ENCODE data around the gene ARID5B.

The ARID5B gene

GRCh38 chr10:62048470-62048869 is 147.0 kb downstream of the ARID5B start:
- TF ChIP-seq, protein P1, sequence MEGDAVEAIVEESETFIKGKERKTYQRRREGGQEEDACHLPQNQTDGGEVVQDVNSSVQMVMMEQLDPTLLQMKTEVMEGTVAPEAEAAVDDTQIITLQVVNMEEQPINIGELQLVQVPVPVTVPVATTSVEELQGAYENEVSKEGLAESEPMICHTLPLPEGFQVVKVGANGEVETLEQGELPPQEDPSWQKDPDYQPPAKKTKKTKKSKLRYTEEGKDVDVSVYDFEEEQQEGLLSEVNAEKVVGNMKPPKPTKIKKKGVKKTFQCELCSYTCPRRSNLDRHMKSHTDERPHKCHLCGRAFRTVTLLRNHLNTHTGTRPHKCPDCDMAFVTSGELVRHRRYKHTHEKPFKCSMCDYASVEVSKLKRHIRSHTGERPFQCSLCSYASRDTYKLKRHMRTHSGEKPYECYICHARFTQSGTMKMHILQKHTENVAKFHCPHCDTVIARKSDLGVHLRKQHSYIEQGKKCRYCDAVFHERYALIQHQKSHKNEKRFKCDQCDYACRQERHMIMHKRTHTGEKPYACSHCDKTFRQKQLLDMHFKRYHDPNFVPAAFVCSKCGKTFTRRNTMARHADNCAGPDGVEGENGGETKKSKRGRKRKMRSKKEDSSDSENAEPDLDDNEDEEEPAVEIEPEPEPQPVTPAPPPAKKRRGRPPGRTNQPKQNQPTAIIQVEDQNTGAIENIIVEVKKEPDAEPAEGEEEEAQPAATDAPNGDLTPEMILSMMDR (conservative IDR thresholded peaks at IDR 0.05) = no peak
- peak overlapping the region; percentile 61 for H3K27ac ChIP-seq

DNA sequence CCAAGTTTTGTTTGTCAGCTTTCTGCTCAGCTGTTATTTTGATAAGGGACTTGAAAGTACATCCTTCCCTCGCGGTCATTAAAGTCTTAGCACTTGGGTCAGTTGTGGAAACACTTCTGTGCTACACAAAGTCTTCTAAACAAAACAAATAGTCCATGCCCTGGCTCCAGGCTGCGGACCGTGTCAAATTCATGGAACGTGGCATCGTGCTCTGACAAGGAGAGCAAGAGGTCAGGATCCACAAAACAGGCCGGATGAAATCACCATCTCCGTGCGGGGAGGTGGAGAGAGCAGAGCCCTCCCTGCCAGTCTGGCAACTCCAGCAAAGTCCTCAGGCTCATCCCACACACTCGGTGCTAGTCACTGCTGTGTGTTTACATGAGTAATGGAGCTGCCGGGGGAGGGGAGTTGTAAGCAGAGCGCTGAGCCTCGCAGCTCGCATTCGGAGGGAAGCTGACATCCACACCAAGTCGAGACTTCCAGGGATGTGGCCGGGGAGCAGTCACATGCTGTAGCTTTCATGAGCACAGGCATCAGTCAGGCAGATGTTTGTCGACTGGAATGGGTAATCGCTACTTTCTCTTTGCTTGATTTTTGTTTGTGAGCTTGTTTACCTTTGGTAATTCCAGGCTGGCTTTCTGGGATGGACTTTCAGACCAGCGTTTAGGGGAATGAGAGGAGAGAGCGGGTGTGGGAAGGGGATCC is 147.6 kb downstream of the ARID5B start:
- H3K27ac ChIP-seq = peak overlapping the region; percentile 61
- TF ChIP-seq, protein P1 (conservative IDR thresholded peaks at IDR 0.05) = no peak

DNA sequence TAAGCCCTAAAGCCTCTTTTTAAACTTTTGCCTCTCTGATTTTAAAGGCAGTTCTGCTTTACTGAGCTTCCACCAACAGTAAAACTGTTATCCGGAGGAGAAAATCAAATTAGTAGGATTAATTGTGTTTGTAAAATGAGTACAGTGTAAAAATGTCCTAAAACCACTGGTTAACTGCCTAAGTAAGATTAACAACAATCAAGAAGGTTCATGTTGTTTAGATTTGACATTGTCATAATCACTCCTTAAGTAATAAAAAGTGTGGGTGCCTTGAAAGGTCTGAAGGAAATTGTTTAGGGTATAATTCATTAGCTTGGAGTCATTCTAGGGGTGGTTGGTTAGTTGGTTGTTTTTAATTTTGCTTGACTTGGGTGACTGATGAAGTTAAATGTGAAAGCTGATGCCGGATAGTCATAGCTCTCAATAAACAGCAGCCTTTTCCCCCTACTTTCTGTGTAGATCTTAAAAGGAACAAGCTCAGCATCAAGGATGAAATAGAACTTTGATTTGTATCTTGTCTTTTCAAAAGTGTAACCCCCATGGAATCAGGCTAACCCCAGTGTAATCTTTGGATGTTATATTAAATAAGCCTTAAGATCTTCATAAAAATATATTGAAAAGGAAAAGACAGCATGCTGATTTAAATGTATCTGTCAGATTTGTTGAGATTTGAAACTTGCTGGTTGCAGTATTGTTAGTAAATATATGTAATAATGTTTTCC is 148.3 kb downstream of the ARID5B start:
- H3K27ac ChIP-seq = peak overlapping the region; percentile 61
- TF ChIP-seq, protein P1 (conservative IDR thresholded peaks at IDR 0.05) = no peak

- TF ChIP-seq, protein P1 (conservative IDR thresholded peaks at IDR 0.05) = no peak
- H3K27ac ChIP-seq = no peak overlapping the region
Measured at GRCh38 chr10:62050346-62050892, 148.9 kb downstream of the ARID5B start.

DNA sequence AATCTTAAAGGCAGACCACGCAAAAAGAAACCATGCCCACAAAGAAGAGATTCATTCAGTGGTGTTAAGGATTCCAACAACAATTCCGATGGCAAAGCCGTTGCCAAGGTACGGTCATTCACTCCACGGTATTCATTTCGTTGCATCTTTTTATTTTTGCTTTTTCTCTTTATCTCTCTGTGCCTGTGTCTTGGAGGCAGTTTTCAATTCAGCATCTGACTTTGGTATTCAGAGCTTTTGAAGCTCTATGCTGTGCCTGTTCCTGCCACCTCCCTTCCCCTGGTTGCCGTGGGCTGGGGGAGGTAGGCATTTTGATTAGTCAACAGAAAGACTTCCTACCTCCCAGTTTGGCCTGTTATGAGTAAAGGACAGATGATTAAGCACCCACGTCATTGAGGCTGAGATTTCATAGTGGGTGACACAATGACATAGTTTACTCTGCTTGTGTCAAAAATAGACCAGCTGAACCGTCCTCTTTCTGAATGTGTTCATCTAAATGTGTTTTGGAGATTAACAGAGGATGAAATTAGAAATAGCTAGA is 149.5 kb downstream of the ARID5B start:
- H3K27ac ChIP-seq = no peak overlapping the region

GRCh38 chr10:62052276-62052675 is 150.8 kb downstream of the ARID5B start:
- no peak overlapping the region for H3K27ac ChIP-seq
- TF ChIP-seq, protein P1 (conservative IDR thresholded peaks at IDR 0.05) = no peak

More for the DNA sequence above, 149.5 kb downstream of the ARID5B start:
- TF ChIP-seq, protein P1 (conservative IDR thresholded peaks at IDR 0.05) = no peak

DNA sequence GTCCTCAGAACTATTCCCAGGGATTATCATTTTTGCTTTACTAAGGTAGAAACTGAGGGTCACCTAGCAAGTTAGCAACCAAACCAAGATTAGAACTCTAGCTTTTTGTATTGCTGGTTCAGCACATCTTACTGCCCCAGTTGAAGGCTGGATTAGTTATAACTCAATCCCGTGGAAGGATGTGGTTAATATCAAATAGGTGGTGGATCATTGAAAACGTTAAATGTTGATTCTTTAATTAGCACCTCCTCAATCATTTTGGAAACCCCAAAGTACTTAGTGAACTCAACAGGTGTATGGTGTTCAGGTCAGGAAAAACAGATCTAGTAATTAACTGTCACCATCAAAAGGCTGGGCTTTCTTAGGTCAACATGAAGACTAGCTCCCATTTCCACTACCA is 152.4 kb downstream of the ARID5B start:
- no peak overlapping the region for H3K27ac ChIP-seq
- TF ChIP-seq, protein P1 (conservative IDR thresholded peaks at IDR 0.05) = no peak

Data from VCaP (cell line).